ENCODE results near the gene SH2D2A. TPM values are rescaled to one million over a fixed set of nuclear protein-coding genes. Genes with fewer than 3 reads are reported as not detected.

SH2D2A gene
- total RNA-seq, 2 donors from 2014 or later, result 2.4 to 7.7 TPM

GRCh38 chr1:156859523-156860112 lies 43.0 kb upstream of the SH2D2A start:
- no peaks in the 10 kb centered on the region for H3K9me3 Mint-ChIP-seq
- Histone ChIP-seq H3K4me1 (ENCODE audit: control insufficient read depth, insufficient read depth, low read length) (peaks cover 19% of the 10 kb centered on the region), H3K4me3 (ENCODE audit: low read length) (peak overlapping the region; percentile 77), H3K36me3 (ENCODE audit: control insufficient read depth, insufficient read depth, low read length) (no peaks in the 10 kb centered on the region), H3K27me3 (ENCODE audit: control insufficient read depth, insufficient read depth, low read length, poor library complexity, severe bottlenecking) (peaks cover 82% of the 10 kb centered on the region), H3K9me3 (ENCODE audit: control insufficient read depth, low read length) (no peaks in the 10 kb centered on the region), H3K9ac (ENCODE audit: extremely low read depth, low read length, poor library complexity, severe bottlenecking) (no peak overlapping the region), H3K27ac (ENCODE audit: low read depth, low read length) (no peak overlapping the region)
- H3K36me3 Mint-ChIP-seq (ENCODE audit: low read depth), result no peaks in the 10 kb centered on the region
- H3K27ac Mint-ChIP-seq, result no peak overlapping the region
- H3K4me1 Mint-ChIP-seq, result peaks cover 32% of the 10 kb centered on the region
- H3K27me3 Mint-ChIP-seq (ENCODE audit: insufficient read depth), result peaks cover 94% of the 10 kb centered on the region
- TF ChIP-seq, protein P1, sequence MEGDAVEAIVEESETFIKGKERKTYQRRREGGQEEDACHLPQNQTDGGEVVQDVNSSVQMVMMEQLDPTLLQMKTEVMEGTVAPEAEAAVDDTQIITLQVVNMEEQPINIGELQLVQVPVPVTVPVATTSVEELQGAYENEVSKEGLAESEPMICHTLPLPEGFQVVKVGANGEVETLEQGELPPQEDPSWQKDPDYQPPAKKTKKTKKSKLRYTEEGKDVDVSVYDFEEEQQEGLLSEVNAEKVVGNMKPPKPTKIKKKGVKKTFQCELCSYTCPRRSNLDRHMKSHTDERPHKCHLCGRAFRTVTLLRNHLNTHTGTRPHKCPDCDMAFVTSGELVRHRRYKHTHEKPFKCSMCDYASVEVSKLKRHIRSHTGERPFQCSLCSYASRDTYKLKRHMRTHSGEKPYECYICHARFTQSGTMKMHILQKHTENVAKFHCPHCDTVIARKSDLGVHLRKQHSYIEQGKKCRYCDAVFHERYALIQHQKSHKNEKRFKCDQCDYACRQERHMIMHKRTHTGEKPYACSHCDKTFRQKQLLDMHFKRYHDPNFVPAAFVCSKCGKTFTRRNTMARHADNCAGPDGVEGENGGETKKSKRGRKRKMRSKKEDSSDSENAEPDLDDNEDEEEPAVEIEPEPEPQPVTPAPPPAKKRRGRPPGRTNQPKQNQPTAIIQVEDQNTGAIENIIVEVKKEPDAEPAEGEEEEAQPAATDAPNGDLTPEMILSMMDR (conservative IDR thresholded peaks at IDR 0.05), result no peak
- WGBS, 2 experiments (ENCODE audit: insufficient coverage in 1 of 2, insufficient read length in 1 of 2), result 1 to 4% methylated on average over 13 to 33 of the region's 33 CpGs
- H3K4me3 Mint-ChIP-seq, result peak overlapping the region; percentile 37
- DNase-seq, result peak; percentile 81

DNA sequence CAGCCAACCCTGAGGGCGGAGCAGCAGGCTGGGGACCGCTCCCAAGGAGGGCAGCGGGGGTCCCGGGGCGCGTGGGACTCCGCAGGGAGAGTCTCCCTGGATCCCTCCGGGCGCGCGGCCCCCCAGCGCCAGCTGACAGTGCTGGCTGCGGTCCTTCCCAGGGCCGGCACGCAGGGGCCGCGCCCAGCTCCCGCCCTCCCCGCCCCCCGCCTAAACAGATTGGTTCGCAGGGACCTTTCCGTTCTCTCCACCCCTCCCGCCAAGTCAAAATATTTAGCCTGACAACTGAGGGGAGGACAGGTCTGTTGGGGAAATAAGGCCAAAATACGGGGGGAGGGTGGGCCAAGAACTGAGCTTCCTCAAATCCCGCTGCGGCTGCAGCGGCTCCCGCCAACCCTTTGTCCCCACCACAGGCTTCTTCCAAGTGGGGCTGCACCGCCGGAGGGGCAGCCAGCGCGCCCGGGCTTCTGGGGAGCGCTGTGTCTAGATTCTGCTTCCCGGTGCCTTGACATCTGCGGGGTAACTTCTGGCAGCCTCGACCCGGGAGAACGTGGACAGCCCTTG lies 42.4 kb upstream of the SH2D2A start, which contains the start of gene INSRR:
INSRR (minus strand) TSS at position 159 of the 564 bp plus-strand sequence. CDS start 496 bp downstream, outside the sequence.
- H3K36me3 Mint-ChIP-seq (ENCODE audit: low read depth), result no peaks in the 10 kb centered on the region
- no peaks in the 10 kb centered on the region for H3K9me3 Mint-ChIP-seq
- no peak within 1 kb of the TSS for H3K27ac Mint-ChIP-seq
- Histone ChIP-seq H3K27me3 (ENCODE audit: control insufficient read depth, insufficient read depth, low read length, poor library complexity, severe bottlenecking) (peaks cover 82% of the 10 kb centered on the region), H3K9ac (ENCODE audit: extremely low read depth, low read length, poor library complexity, severe bottlenecking) (no peak within 1 kb of the TSS), H3K4me3 (ENCODE audit: low read length) (peak within 1 kb of the TSS; percentile 77), H3K27ac (ENCODE audit: low read depth, low read length) (no peak within 1 kb of the TSS), H3K36me3 (ENCODE audit: control insufficient read depth, insufficient read depth, low read length) (no peaks in the 10 kb centered on the region), H3K9me3 (ENCODE audit: control insufficient read depth, low read length) (no peaks in the 10 kb centered on the region), H3K4me1 (ENCODE audit: control insufficient read depth, insufficient read depth, low read length) (peaks cover 19% of the 10 kb centered on the region)
- peaks cover 94% of the 10 kb centered on the region for H3K27me3 Mint-ChIP-seq (ENCODE audit: insufficient read depth)
- TF ChIP-seq, protein P1 (conservative IDR thresholded peaks at IDR 0.05), result peak; percentile 0
- H3K4me1 Mint-ChIP-seq, result peaks cover 31% of the 10 kb centered on the region
- 2% methylated on average over 23 to 39 of the region's 39 CpGs for WGBS, 2 experiments (ENCODE audit: insufficient coverage in 1 of 2, insufficient read length in 1 of 2)
- peak within 1 kb of the TSS; percentile 37 for H3K4me3 Mint-ChIP-seq
- peak; percentile 78 for DNase-seq

DNA sequence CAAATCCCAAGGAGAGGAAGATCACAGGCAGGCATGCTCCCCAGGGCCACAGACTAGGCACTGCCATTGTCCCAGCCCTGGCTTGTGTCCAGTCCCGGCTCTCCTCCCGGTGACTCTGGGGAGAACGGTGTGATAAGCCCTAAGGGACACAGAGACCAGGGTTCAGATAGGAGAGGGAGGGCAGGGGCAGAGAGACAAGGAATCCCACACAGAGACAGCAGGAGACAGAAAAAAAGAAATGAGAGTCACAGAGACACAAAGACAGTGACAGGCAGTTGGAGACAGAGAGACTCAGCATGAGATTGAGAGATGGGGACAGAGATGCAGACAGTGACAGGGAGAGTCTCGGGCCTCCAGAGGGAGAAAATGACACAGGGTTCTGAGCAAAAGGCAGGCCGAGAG lies 41.9 kb upstream of the SH2D2A start:
- no peaks in the 10 kb centered on the region for H3K9me3 ChIP-seq (ENCODE audit: control insufficient read depth, low read length)
- H3K9me3 Mint-ChIP-seq, result no peaks in the 10 kb centered on the region
- H3K36me3 Mint-ChIP-seq (ENCODE audit: low read depth), result no peaks in the 10 kb centered on the region
- H3K4me1 ChIP-seq (ENCODE audit: control insufficient read depth, insufficient read depth, low read length), result peaks cover 19% of the 10 kb centered on the region
- TF ChIP-seq, protein P1 (conservative IDR thresholded peaks at IDR 0.05), result peak; percentile 11
- peaks cover 82% of the 10 kb centered on the region for H3K27me3 ChIP-seq (ENCODE audit: control insufficient read depth, insufficient read depth, low read length, poor library complexity, severe bottlenecking)
- peaks cover 27% of the 10 kb centered on the region for H3K4me1 Mint-ChIP-seq
- no peaks in the 10 kb centered on the region for H3K36me3 ChIP-seq (ENCODE audit: control insufficient read depth, insufficient read depth, low read length)
- peaks cover 94% of the 10 kb centered on the region for H3K27me3 Mint-ChIP-seq (ENCODE audit: insufficient read depth)
- H3K27ac ChIP-seq (ENCODE audit: low read depth, low read length), result no peak overlapping the region
- H3K27ac Mint-ChIP-seq, result no peak overlapping the region
- H3K4me3 Mint-ChIP-seq, result peak overlapping the region; percentile 37
- 15 to 48% methylated on average over 5 of the region's 5 CpGs for WGBS, 2 experiments (ENCODE audit: insufficient coverage in 1 of 2, insufficient read length in 1 of 2)
- no peak for DNase-seq
- H3K9ac ChIP-seq (ENCODE audit: extremely low read depth, low read length, poor library complexity, severe bottlenecking), result no peak overlapping the region
- H3K4me3 ChIP-seq (ENCODE audit: low read length), result peak overlapping the region; percentile 77

All from endodermal cell (in vitro differentiated cells).